Muscle layer of duodenum (tissue), 2 donors: Measurements from ENCODE around the gene LAMA3.

Experiments
- H3K27ac ChIP-seq: one replicate; pipeline ENCODE4 v1.7.0; 2013; ENCODE audit warnings: mild to moderate bottlenecking, low read length
- H3K27me3 ChIP-seq: one replicate; pipeline ENCODE4 v1.7.0; 2013; ENCODE audit warnings: low read depth, mild to moderate bottlenecking, control low read depth, low read length
- H3K36me3 ChIP-seq, 2 donors: one replicate each; pipeline ENCODE4 v1.7.0; 2013; ENCODE audit warnings: low read length in 2 of 2, control low read depth in 1 of 2, mild to moderate bottlenecking in 1 of 2; ENCODE audit not compliant: insufficient read depth in 2 of 2, control insufficient read depth in 1 of 2
- H3K4me1 ChIP-seq, 2 donors: one replicate each; pipeline ENCODE4 v1.7.0; 2013; ENCODE audit warnings: low read length in 2 of 2, mild to moderate bottlenecking in 2 of 2, control low read depth in 1 of 2, moderate library complexity in 1 of 2; ENCODE audit not compliant: insufficient read depth in 2 of 2, control insufficient read depth in 1 of 2
- H3K4me3 ChIP-seq, 2 donors: one replicate each; pipeline ENCODE4 v1.7.0; 2013; ENCODE audit warnings: low read length in 2 of 2, low read depth in 1 of 2, mild to moderate bottlenecking in 1 of 2
- H3K9me3 ChIP-seq, 2 donors: one replicate each; pipeline ENCODE4 v1.7.0; 2013; ENCODE audit warnings: low read length in 2 of 2, control low read depth in 1 of 2, mild to moderate bottlenecking in 1 of 2; ENCODE audit not compliant: control insufficient read depth in 1 of 2
- donor health status: healthy.

Gene LAMA3

GRCh38 chr18:23798249-23798648, 109.0 kb downstream of the LAMA3 start:
- H3K27me3 ChIP-seq = no peaks in the 10 kb centered on the region
- H3K27ac ChIP-seq = no peak overlapping the region
- no peak overlapping the region for H3K4me3 ChIP-seq
- no peaks in the 10 kb centered on the region for H3K4me1 ChIP-seq
- H3K36me3 ChIP-seq = no peaks in the 10 kb centered on the region
- no peaks in the 10 kb centered on the region for H3K9me3 ChIP-seq

- H3K9me3 ChIP-seq = no peaks in the 10 kb centered on the region
- H3K36me3 ChIP-seq = no peaks in the 10 kb centered on the region
- H3K4me1 ChIP-seq = no peaks in the 10 kb centered on the region
- no peak overlapping the region for H3K4me3 ChIP-seq
- H3K27ac ChIP-seq = no peak overlapping the region
- H3K27me3 ChIP-seq = no peaks in the 10 kb centered on the region
These were observed 109.6 kb downstream of the LAMA3 start for GRCh38 chr18:23798824-23799223.

- H3K4me1 ChIP-seq = no peaks in the 10 kb centered on the region
- no peaks in the 10 kb centered on the region for H3K36me3 ChIP-seq
- no peaks in the 10 kb centered on the region for H3K9me3 ChIP-seq
- no peak overlapping the region for H3K27ac ChIP-seq
- no peak overlapping the region for H3K4me3 ChIP-seq
- no peaks in the 10 kb centered on the region for H3K27me3 ChIP-seq
These were observed 110.3 kb downstream of the LAMA3 start for GRCh38 chr18:23799540-23799939.

DNA sequence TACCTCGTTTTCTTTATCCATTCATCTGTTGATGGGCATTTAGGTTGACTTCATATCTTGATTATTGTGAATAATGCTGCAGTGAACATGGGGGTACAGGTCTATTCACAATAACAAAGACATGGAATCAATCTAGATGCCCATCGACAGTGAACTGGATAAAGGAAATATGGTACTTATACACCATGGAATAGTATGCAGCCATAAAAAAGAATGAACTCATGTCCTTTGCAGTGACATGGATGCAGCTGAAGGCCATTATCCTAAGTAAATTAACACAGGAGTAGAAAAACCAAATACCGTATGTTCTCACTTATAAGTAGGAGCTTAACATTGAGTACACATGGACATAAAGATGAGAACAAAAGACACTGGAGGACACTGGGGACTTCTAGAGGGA, 111.6 kb downstream of the LAMA3 start:
- Histone ChIP-seq H3K27me3 (no peaks in the 10 kb centered on the region), H3K4me1 (no peaks in the 10 kb centered on the region), H3K27ac (no peak overlapping the region), H3K9me3 (no peaks in the 10 kb centered on the region), H3K36me3 (no peaks in the 10 kb centered on the region), H3K4me3 (no peak overlapping the region)

DNA sequence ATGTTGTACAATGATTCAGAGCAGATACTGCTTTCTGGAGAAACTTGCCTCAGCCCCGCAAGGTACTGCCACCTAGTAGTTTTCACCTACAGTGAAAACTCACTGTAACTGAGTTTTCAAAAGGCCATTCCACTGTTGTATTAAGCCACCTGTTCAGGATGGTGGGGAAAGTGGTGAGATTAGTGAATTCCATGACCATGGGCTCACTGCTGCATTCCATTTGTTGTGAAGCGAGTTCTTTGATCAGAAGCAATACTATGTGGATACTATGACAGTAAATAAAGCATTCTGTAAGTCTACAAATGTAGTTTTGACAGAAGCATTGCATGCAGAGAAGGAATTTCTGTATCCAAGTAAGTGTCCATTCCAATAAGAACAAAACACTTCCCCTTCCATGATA, 113.6 kb downstream of the LAMA3 start:
- H3K4me3 ChIP-seq = no peak overlapping the region
- no peaks in the 10 kb centered on the region for H3K27me3 ChIP-seq
- no peaks in the 10 kb centered on the region for H3K4me1 ChIP-seq
- no peaks in the 10 kb centered on the region for H3K36me3 ChIP-seq
- no peaks in the 10 kb centered on the region for H3K9me3 ChIP-seq
- H3K27ac ChIP-seq = no peak overlapping the region

GRCh38 chr18:23803755-23804154, 114.5 kb downstream of the LAMA3 start:
- Histone ChIP-seq H3K27me3 (no peaks in the 10 kb centered on the region), H3K4me1 (no peaks in the 10 kb centered on the region), H3K9me3 (no peaks in the 10 kb centered on the region), H3K36me3 (no peaks in the 10 kb centered on the region), H3K4me3 (no peak overlapping the region), H3K27ac (no peak overlapping the region)

- Histone ChIP-seq H3K36me3 (no peaks in the 10 kb centered on the region), H3K9me3 (no peaks in the 10 kb centered on the region), H3K4me1 (no peaks in the 10 kb centered on the region), H3K4me3 (no peak overlapping the region), H3K27ac (no peak overlapping the region), H3K27me3 (no peaks in the 10 kb centered on the region)
These were observed 116.6 kb downstream of the LAMA3 start for GRCh38 chr18:23805898-23806297.

GRCh38 chr18:23809415-23809814, 120.2 kb downstream of the LAMA3 start:
- no peaks in the 10 kb centered on the region for H3K36me3 ChIP-seq
- H3K27me3 ChIP-seq = no peaks in the 10 kb centered on the region
- no peak overlapping the region for H3K4me3 ChIP-seq
- no peaks in the 10 kb centered on the region for H3K4me1 ChIP-seq
- no peaks in the 10 kb centered on the region for H3K9me3 ChIP-seq
- H3K27ac ChIP-seq = no peak overlapping the region

GRCh38 chr18:23810396-23810795, 121.1 kb downstream of the LAMA3 start:
- Histone ChIP-seq H3K4me3 (no peak overlapping the region), H3K4me1 (no peaks in the 10 kb centered on the region), H3K36me3 (no peaks in the 10 kb centered on the region), H3K9me3 (no peaks in the 10 kb centered on the region), H3K27ac (no peak overlapping the region), H3K27me3 (no peaks in the 10 kb centered on the region)

GRCh38 chr18:23811176-23811575, 121.9 kb downstream of the LAMA3 start:
- Histone ChIP-seq H3K27ac (no peak overlapping the region), H3K4me3 (no peak overlapping the region), H3K27me3 (no peaks in the 10 kb centered on the region), H3K36me3 (no peaks in the 10 kb centered on the region), H3K4me1 (no peaks in the 10 kb centered on the region), H3K9me3 (no peaks in the 10 kb centered on the region)

DNA sequence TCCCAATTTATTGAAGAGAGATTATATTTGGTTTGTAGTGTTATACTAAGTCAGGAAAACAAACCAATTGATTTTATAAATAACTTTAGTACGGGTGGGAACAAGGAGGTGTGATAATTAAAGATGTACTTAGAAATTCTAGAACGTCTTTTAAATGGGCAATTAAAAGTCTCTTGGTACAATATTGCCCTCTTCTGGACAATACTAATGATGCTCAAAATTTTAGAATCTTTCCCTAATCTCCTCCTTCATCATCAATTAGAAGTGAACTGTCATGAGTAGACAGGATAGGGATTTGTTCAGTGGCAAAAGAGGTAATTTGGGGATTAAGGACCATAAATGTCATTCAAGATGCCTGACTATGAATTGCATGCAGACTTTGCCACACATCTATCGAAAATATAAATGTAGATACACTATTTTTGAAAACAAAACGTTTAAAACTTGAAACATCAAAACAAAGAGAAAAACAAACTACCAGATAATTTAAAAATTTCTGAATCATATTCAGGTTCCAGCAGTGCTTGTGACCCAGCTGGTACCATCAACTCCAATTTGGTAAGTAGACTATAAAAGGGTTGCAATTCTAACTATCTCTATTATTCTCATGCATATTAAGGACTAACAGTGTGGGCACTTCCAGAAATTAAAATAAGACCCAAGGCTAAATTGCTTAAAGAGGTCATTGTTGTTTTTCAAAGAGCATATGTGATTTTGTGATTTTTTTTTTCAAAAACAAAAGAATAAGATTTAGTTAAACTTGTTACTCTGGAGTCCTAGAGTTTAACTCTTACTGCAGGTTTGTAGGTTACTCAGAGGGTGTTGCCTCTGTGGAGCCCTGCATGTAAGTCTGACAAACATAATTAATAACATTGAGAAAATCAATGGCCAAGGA, 123.5 kb downstream of the LAMA3 start:
- no peaks in the 10 kb centered on the region for H3K27me3 ChIP-seq
- H3K27ac ChIP-seq = no peak overlapping the region
- H3K9me3 ChIP-seq = no peaks in the 10 kb centered on the region
- no peaks in the 10 kb centered on the region for H3K36me3 ChIP-seq
- no peaks in the 10 kb centered on the region for H3K4me1 ChIP-seq
- H3K4me3 ChIP-seq = no peak overlapping the region
